Lower lobe of right lung (tissue), 2 donors: ENCODE data around the gene SLIT3. TPM values are rescaled to one million over a fixed set of nuclear protein-coding genes. Genes with fewer than 3 reads are reported as not detected.

ENCODE experiments used
- ATAC-seq, 2 donors: fragments of 200-7000 bp; cut with Tn5 transposase; one replicate each; pipeline ENCODE4 v1.9.1; 2020 to 2022; ENCODE audit warnings: mild to moderate bottlenecking in 2 of 2, moderate library complexity in 2 of 2
- DNase-seq: peaks from one replicate; pipeline ENCODE4 v3.0.0-alpha.2; 2020
- H3K27ac ChIP-seq: fragments of 200-600 bp; one replicate; pipeline ENCODE4 v1.8.0; 2022
- H3K27me3 ChIP-seq: fragments of 200-600 bp; one replicate; pipeline ENCODE4 v1.8.0; 2022; ENCODE audit warnings: low read depth
- H3K36me3 ChIP-seq: fragments of 200-600 bp; one replicate; pipeline ENCODE4 v1.8.0; 2022; ENCODE audit warnings: mild to moderate bottlenecking
- H3K4me1 ChIP-seq: fragments of 200-600 bp; one replicate; pipeline ENCODE4 v1.8.0; 2022
- H3K4me3 ChIP-seq: fragments of 200-600 bp; one replicate; pipeline ENCODE4 v1.8.0; 2022; ENCODE audit warnings: mild to moderate bottlenecking
- H3K9me3 ChIP-seq: fragments of 200-600 bp; one replicate; pipeline ENCODE4 v1.8.0; 2022
- intact Hi-C: fragments of 100-400 bp; cut with DNase I; formaldehyde crosslinking; loops from one replicate; pipeline ENCODE4 v1.11.0; 2022
- total RNA-seq: library from RNA; stranded (reverse); fragmentation: NEBNext Ultra II Directional; extraction: Animal tissue kit (Norgen Biotek cat#: 25700); gene quantifications from one replicate; pipeline ENCODE4 v1.2.1, GENCODE V29; 2021
- TF ChIP-seq, protein P1 (sequence below): fragments of 200-600 bp; IDR thresholded peaks from one replicate; pipeline ENCODE4 v1.8.0; 2022; ENCODE audit warnings: antibody characterized with exemption, mild to moderate bottlenecking
- donor health status: DM: no; HTN: yes; CAD: no; lungs with severe emphysema.

SLIT3 gene
- total RNA-seq, 1 donor from 2014 or later, result 48.6 TPM

DNA sequence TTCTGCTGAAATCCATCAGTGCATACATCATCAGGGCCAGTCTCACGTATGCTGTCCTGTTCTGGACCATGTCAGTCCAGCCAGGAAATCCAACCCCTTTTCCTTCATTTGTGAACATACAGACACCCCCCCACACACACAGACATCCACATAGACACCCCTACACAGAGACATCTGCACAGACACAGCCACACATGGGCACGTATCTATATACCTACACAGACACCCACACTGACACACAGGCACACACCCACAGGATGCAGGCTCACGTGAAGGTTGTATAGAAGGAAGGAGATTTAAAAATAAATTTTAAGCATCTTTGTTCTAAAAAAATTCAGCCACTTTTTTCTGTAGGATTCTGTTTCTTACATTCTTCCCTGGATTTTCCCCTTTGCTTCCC is 325.6 kb downstream of the SLIT3 start:
- no peak overlapping the region for H3K4me3 ChIP-seq
- intact Hi-C loops, result no loop called here
- no peak overlapping the region for H3K27ac ChIP-seq
- no peak for DNase-seq
- TF ChIP-seq, protein P1, sequence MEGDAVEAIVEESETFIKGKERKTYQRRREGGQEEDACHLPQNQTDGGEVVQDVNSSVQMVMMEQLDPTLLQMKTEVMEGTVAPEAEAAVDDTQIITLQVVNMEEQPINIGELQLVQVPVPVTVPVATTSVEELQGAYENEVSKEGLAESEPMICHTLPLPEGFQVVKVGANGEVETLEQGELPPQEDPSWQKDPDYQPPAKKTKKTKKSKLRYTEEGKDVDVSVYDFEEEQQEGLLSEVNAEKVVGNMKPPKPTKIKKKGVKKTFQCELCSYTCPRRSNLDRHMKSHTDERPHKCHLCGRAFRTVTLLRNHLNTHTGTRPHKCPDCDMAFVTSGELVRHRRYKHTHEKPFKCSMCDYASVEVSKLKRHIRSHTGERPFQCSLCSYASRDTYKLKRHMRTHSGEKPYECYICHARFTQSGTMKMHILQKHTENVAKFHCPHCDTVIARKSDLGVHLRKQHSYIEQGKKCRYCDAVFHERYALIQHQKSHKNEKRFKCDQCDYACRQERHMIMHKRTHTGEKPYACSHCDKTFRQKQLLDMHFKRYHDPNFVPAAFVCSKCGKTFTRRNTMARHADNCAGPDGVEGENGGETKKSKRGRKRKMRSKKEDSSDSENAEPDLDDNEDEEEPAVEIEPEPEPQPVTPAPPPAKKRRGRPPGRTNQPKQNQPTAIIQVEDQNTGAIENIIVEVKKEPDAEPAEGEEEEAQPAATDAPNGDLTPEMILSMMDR, result no peak
- H3K4me1 ChIP-seq, result peaks cover 9% of the 10 kb centered on the region
- ATAC-seq, result no peak
- no peaks in the 10 kb centered on the region for H3K27me3 ChIP-seq
- no peaks in the 10 kb centered on the region for H3K36me3 ChIP-seq
- H3K9me3 ChIP-seq, result no peaks in the 10 kb centered on the region

DNA sequence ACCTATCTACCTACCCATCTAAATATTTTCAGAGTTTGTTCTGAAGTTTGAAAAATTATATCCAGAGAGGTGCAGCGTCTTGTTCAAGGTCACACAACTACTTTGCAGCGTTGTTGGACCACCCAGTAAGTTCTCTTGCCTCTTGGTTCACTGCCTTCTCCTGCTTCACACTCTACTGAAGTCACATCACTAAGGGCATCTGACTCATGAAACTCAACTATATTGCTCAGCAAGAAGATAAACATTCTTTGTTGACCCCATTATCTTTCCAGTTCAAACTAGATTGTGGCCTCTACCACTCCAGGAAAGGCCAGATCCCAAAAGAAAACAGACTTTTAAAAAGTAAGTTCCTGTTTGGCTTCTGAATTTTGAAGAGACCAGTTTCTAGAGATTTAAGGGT is 326.9 kb downstream of the SLIT3 start:
- no peak overlapping the region for H3K27ac ChIP-seq
- no peak overlapping the region for H3K4me3 ChIP-seq
- no peaks in the 10 kb centered on the region for H3K9me3 ChIP-seq
- no peaks in the 10 kb centered on the region for H3K27me3 ChIP-seq
- intact Hi-C loops, result no loop called here
- H3K36me3 ChIP-seq, result no peaks in the 10 kb centered on the region
- peaks cover 9% of the 10 kb centered on the region for H3K4me1 ChIP-seq
- no peak for ATAC-seq
- DNase-seq, result no peak
- TF ChIP-seq, protein P1, result no peak

DNA sequence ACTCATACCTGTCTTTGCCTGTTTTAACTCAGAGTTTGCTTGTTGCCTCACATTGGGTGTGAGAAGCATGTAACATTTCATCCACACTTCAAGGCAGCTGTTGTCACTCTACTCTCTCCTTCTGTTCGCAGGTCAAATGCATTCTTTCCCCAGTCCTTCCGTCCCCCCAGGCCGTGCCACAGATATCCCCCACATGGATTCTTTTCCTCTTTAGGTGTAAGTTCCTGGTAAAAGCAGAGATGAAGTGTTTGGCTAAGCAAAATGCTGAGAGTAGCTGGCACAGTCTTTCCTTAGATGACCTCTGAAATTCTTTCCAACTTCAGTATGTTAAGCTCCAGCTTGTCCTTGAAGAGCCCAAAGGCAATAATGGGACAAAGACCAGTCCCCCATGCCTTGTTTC is 328.2 kb downstream of the SLIT3 start:
- Histone ChIP-seq H3K9me3 (no peaks in the 10 kb centered on the region), H3K4me3 (no peak overlapping the region), H3K4me1 (peaks cover 2% of the 10 kb centered on the region), H3K27me3 (no peaks in the 10 kb centered on the region), H3K36me3 (no peaks in the 10 kb centered on the region), H3K27ac (no peak overlapping the region)
- intact Hi-C loops, result no loop called here
- DNase-seq (no peak), ATAC-seq (peak; percentile 55 to 57)
- TF ChIP-seq, protein P1, result no peak

DNA sequence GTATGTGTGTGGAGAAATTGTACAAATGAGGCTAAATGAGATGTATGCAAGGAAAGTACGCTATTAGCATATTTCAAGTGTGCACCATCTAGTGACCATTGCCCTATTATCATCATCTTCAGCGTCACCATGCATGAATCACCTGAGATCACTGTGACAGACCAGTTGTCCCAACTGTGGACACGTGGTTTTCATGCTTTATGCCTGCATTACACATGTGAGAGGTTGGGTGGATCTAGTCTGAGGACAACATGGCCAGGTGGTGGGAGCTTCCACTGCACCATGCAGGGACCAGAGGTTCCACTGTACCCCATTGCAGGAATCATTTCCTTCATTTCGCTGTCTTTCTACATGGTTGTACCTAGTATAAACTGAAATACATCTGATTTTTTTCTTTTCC is 329.8 kb downstream of the SLIT3 start:
- Histone ChIP-seq H3K9me3 (no peaks in the 10 kb centered on the region), H3K27ac (no peak overlapping the region), H3K36me3 (no peaks in the 10 kb centered on the region), H3K27me3 (no peaks in the 10 kb centered on the region), H3K4me3 (no peak overlapping the region), H3K4me1 (no peaks in the 10 kb centered on the region)
- DNase-seq, result no peak
- no peak for ATAC-seq
- intact Hi-C loops, result no loop called here
- TF ChIP-seq, protein P1, result no peak

DNA sequence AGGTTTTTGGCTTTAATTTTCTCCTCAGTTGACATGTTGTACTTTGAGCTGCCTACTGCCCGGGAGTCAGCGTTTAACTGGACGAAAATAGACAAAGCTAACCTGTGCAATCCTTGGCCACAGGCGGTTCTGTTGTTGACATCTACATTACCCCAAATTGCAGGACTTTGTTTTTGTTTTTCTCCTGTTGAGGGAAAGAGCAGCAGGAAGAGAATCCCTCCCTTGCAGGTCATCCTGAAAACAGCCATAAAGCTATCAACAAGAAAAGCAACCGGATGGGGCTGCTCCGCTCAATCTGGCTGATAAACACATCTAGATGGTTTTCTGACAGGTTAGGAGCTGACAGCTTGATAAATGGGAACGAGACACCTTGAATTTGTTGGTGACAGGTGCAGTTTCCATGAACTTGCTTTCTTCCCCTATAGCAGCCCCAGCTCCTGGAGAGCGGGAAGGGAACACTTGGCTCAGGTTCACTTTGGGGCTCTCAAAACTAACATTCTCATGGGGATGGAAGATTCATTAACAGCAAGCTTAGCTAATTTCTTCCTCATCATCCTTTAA is 331.5 kb downstream of the SLIT3 start:
- Histone ChIP-seq H3K9me3 (no peaks in the 10 kb centered on the region), H3K4me3 (no peak overlapping the region)

More for the DNA sequence above, 331.5 kb downstream of the SLIT3 start:
- DNase-seq (no peak), ATAC-seq (no peak)
- intact Hi-C loops, result no loop called here
- Histone ChIP-seq H3K4me1 (no peaks in the 10 kb centered on the region), H3K27me3 (no peaks in the 10 kb centered on the region), H3K27ac (no peak overlapping the region), H3K36me3 (no peaks in the 10 kb centered on the region)
- TF ChIP-seq, protein P1, result no peak
